ENCODE data around the gene HINT1. TPM values are rescaled to one million over a fixed set of nuclear protein-coding genes. Genes with fewer than 3 reads are reported as not detected.
"Not testable (repeated sequence)": the region's sequence is repeated elsewhere in the genome, so short reads cannot be mapped to it uniquely, and the experiment has no call there.

HINT1 gene
- total and polyA plus RNA-seq, 9 of the 15 experiments (the other 6 are each of a cell fraction or from before 2014, with no cell fraction given), result 296 to 1,027 (median 500) TPM

DNA sequence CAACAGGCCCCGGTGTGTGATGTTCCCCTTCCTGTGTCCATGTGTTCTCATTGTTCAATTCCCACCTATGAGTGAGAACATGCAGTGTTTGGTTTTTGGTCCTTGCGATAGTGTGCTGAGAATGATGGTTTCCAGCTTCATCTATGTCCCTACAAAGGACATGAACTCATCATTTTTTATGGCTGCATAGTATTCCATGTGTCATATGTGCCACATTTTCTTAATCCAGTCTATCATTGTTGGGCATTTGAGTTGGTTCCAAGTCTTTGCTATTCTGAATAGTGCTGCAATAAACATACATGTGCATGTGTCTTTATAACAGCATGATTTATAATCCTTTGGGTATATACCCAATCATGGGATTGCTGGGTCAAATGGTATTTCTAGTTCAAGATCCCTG is 32.0 kb downstream of the HINT1 start:
- in situ Hi-C loops (cut with MboI); BruUV-seq (replicated peaks); DNase-seq (ENCODE audit: extremely low read depth in 1 of 4, low spot score in 3 of 4); FAIRE-seq; H3K27ac ChIP-seq (ENCODE audit: extremely low read depth, low read depth, low read length); POLR2A ChIA-PET; intact Hi-C loops (cut with micrococcal nuclease); H4K20me1 ChIP-seq (replicated peaks; ENCODE audit: control insufficient read depth, insufficient read depth, low read length); H3K36me3 ChIP-seq (ENCODE audit: control insufficient read depth, insufficient read depth, low read length); H3K9me1 ChIP-seq (ENCODE audit: control insufficient read depth, insufficient read depth, low read length); CTCF ChIA-PET (ENCODE audit: low intra/inter-chr PET ratio); ATAC-seq; H3K4me2 ChIP-seq (ENCODE audit: insufficient read depth, low read length); H2AFZ ChIP-seq (ENCODE audit: low read depth, low read length); H3K4me3 ChIP-seq; H3K79me2 ChIP-seq (ENCODE audit: control insufficient read depth, insufficient read depth, low read length); H3K27me3 ChIP-seq (ENCODE audit: control insufficient read depth in 2 of 2, insufficient read depth in 2 of 2, low read length in 2 of 2); H3K4me1 ChIP-seq (replicated peaks in 1 of 2; ENCODE audit: control insufficient read depth in 2 of 2, insufficient read depth in 2 of 2, low read length in 2 of 2); H3K9me3 ChIP-seq (replicated peaks; ENCODE audit: control insufficient read depth, insufficient read depth, low read depth, low read length); H3K9ac ChIP-seq (ENCODE audit: insufficient read depth in 1 of 2, low read depth in 2 of 2, low read length in 2 of 2): not testable (repeated sequence)
- WGBS (ENCODE audit: insufficient coverage, low coverage, missing lambda C conversion rate), result 0% methylated on average over 1 of the region's 2 CpGs
- peak; percentile 70 for TF ChIP-seq ZNF146 (CRISPR knock-in tag; IDR thresholded peaks at IDR 0.05; ENCODE audit: unreplicated experiment)

DNA sequence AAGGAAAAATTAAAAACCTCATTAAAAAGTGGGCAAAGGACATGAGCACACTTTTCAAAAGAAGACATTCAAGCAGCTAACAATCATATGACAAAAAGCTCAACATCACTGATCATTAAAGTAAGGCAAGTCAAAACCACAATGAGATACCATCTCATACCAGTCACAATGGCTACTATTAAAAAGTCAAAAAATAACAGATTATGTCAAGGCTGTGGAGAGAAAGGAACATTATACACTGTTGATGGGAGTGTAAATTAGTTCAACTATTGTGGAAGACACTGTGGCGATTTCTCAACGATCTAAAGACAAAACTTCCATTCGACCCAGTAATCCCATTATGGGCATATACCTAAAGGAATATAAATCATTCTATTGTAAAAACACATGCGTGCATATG is 35.8 kb downstream of the HINT1 start:
- in situ Hi-C loops (cut with MboI) (no loop called here), intact Hi-C loops (cut with micrococcal nuclease) (no loop called here)
- Histone ChIP-seq H3K9me1 (ENCODE audit: control insufficient read depth, insufficient read depth, low read length) (no peaks in the 10 kb centered on the region), H3K4me1 (replicated peaks in 1 of 2; ENCODE audit: control insufficient read depth in 2 of 2, insufficient read depth in 2 of 2, low read length in 2 of 2) (no peaks in the 10 kb centered on the region; a peak in 1 of 5 replicates), H3K27ac (ENCODE audit: extremely low read depth, low read depth, low read length) (no peak overlapping the region), H3K4me3 (no peak overlapping the region), H3K79me2 (ENCODE audit: control insufficient read depth, insufficient read depth, low read length) (no peaks in the 10 kb centered on the region), H2AFZ (ENCODE audit: low read depth, low read length) (no peak overlapping the region), H3K9me3 (replicated peaks; ENCODE audit: control insufficient read depth, insufficient read depth, low read depth, low read length) (no peaks in the 10 kb centered on the region), H4K20me1 (replicated peaks; ENCODE audit: control insufficient read depth, insufficient read depth, low read length) (no peaks in the 10 kb centered on the region), H3K4me2 (ENCODE audit: insufficient read depth, low read length) (no peak overlapping the region), H3K27me3 (ENCODE audit: control insufficient read depth in 2 of 2, insufficient read depth in 2 of 2, low read length in 2 of 2) (no peaks in the 10 kb centered on the region), H3K36me3 (ENCODE audit: control insufficient read depth, insufficient read depth, low read length) (no peaks in the 10 kb centered on the region), H3K9ac (ENCODE audit: insufficient read depth in 1 of 2, low read depth in 2 of 2, low read length in 2 of 2) (no peak overlapping the region)
- ChIA-PET CTCF (ENCODE audit: low intra/inter-chr PET ratio) (no interaction called here), POLR2A (no interaction called here)
- ATAC-seq, result no peak
- TF ChIP-seq FOS (IDR thresholded peaks at IDR 0.05; ENCODE audit: extremely low read depth, insufficient read length) (no peak), SMARCA5 (IDR thresholded peaks at IDR 0.05) (no peak), HMGN3 (IDR thresholded peaks at IDR 0.05; ENCODE audit: borderline replicate concordance, extremely low read depth, insufficient read length, low read depth, low read length) (no peak), U2AF1 (optimal IDR thresholded peaks at IDR 0.05; ENCODE audit: low read depth, low read length) (no peak), FOXA3 (CRISPR knock-in tag; conservative IDR thresholded peaks at IDR 0.05 in 1 of 2, IDR thresholded peaks at IDR 0.05 in 1 of 2) (no peak), WHSC1 (IDR thresholded peaks at IDR 0.05; ENCODE audit: low read length) (no peak), CREM (IDR thresholded peaks at IDR 0.05; ENCODE audit: low read depth) (no peak), EP300 (IDR thresholded peaks at IDR 0.05; ENCODE audit: low read length) (no peak), CCNT2 (IDR thresholded peaks at IDR 0.05; ENCODE audit: borderline replicate concordance, extremely low read depth, insufficient read length, low read depth, low read length) (no peak), SAFB (IDR thresholded peaks at IDR 0.05; ENCODE audit: borderline replicate concordance, low read depth, low read length) (no peak), FOXJ3 (CRISPR knock-in tag; IDR thresholded peaks at IDR 0.05) (no peak), KDM2B (CRISPR knock-in tag; IDR thresholded peaks at IDR 0.05) (no peak), TAF7 (tag; IDR thresholded peaks at IDR 0.05) (no peak)
- TF ChIP-seq, protein P1, sequence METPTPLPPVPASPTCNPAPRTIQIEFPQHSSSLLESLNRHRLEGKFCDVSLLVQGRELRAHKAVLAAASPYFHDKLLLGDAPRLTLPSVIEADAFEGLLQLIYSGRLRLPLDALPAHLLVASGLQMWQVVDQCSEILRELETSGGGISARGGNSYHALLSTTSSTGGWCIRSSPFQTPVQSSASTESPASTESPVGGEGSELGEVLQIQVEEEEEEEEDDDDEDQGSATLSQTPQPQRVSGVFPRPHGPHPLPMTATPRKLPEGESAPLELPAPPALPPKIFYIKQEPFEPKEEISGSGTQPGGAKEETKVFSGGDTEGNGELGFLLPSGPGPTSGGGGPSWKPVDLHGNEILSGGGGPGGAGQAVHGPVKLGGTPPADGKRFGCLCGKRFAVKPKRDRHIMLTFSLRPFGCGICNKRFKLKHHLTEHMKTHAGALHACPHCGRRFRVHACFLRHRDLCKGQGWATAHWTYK (CRISPR knock-in tag; IDR thresholded peaks at IDR 0.05), result no peak
- no TSS peak for BruUV-seq (replicated peaks)
- DNase-seq (ENCODE audit: extremely low read depth in 1 of 4, low spot score in 3 of 4), result no peak
- no peak for FAIRE-seq
- WGBS (ENCODE audit: insufficient coverage, low coverage, missing lambda C conversion rate), result 4% methylated on average over 4 of the region's 4 CpGs

Measured in K562 (cell line).